GM21515 (cell line): Measurements from ENCODE around the gene IGF2.

Experiments used
- ATAC-seq: cut with Tn5 transposase; IDR thresholded peaks from one replicate; pipeline ENCODE4 v1.9.1; 2021; ENCODE audit not compliant: unreplicated experiment

Gene IGF2

DNA sequence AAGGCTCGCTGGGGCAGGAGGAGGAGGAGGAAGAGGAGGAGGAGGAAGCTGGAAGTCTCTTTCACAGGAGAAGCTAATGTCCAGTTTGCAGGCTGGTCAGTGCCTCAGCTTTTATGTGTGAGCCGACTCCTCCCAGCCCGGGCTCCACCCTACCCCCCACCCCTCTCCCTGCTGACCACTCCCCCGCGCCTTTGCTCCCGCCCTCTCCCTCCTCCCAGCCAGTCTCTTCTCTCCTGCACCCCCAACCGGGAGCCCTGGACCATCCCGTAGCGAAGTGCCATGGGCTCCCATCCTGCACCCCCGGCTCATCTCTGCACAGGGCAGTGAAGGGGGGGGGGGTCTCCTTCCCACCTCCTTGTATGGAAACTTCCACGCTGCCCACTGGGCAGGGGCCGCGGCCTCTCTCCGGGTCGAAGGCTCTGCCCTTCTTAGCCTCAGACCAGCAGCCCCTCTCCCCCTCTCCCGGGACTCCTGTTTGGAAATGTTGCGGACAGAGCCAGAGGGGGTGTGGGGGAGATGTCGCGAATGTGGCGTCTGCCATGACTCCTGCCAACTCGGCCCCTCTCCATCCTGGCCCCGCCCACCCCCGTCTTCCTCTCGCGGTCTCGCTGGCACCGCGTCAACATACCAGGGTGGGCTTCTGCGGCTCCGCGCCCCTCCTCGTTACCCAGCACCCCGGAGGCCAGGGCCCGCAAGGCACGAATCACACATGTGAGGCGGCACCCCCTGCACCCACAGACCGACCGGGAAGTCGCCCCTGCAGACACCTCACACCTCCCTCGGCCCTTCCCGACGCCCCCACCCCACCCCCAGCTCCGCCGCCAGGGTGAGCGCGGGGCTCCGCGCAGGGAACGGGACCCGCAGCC lies 1.8 kb downstream of the IGF2 start:
- no peak for ATAC-seq

DNA sequence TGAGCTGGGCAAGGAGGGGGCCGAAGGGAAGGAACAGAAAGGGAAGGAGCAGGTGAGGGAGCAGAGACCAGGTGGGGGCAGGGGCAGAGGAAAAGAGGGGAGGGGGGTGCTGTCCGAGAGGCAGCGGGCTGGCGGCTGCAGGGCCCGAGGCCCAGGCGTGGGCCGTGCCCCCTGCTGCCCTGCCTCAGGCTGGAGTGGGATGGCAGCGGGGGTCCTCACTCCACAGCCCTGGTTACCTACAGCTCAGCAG lies 2.3 kb downstream of the IGF2 start:
- no peak for ATAC-seq

DNA sequence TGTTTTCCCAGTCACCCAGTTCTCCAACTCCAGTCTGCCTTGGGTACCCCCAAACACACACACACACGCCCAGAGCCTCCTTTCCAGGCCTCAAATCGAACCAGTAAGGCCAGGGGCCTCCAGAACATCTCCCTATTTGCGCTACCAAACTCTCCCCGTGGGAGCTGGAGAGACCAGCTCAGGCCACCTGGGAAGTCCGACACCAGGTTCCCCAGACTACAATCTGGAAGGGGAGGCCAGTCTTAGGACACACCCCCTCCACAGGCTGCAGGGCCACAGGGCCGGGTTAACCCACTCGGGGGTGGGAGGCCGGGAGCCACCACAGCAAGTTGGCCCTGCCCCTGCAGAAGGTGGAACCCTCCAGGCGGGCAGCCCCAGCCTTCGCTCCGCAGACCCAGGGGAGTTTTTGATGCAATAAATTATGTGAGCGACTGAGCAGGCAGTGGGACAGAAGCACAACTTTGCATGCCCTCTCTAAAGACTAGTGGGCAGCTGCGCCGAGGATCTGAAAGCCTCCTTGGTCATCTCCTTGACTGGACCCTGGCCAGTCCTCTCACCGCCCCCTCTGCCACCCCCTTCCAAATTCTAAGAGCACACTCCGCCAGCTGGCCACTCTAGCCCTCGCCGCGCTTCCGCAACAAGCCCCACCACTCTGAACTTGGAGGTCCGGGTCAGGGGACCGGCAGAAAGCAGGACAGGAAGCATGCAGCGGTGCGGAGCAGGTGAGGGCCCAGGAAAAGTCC lies 2.8 kb downstream of the IGF2 start:
- ATAC-seq, result no peak

DNA sequence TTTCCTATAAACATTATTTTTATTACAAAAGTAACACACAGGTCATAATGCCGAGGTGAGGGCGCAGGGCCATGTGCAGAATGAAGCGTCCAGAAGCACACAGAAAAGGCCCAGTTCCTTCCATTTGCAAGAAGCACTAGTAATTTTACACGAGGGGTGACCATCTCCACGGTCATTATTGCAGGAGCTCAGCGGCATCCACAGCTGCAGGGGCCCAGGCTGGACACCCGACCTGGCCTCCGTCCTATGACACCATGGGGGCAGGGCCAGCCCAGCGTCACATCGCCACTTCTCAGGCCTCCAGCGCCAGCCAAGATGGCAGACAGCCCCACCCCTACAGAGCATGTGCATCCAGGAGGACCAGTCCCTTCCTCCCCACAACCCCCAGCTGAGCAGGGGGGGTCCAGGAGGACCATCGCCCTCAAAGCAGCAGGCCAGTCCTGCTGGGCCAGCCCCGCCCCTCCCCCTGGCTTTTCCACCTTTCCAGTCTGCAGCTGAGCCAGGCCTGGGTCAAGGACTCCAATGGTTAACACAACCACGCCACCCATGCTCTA lies 3.5 kb downstream of the IGF2 start:
- no peak for ATAC-seq

DNA sequence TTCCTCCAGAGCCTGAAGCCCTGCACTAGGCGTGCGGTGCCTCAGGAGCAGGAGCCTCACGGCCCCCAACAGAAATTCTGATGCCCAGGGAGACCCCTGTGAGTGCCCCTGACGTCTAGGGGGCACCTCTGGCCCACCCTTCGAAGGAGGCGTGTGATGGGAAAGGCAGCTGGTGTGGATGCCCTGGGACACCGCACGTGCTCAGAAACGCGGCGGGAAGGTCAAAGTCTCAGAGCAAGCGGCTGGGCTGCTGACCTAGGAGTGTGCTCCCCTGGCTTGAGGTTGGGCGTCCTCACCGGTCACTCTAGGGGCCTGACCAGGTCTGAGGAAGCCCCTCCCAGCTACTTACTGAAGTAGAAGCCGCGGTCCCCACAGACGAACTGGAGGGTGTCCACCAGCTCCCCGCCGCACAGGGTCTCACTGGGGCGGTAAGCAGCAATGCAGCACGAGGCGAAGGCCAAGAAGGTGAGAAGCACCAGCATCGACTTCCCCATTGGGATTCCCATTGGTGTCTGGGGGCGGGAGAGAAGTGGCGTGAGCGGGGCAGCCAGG lies 4.1 kb downstream of the IGF2 start:
- no peak for ATAC-seq

DNA sequence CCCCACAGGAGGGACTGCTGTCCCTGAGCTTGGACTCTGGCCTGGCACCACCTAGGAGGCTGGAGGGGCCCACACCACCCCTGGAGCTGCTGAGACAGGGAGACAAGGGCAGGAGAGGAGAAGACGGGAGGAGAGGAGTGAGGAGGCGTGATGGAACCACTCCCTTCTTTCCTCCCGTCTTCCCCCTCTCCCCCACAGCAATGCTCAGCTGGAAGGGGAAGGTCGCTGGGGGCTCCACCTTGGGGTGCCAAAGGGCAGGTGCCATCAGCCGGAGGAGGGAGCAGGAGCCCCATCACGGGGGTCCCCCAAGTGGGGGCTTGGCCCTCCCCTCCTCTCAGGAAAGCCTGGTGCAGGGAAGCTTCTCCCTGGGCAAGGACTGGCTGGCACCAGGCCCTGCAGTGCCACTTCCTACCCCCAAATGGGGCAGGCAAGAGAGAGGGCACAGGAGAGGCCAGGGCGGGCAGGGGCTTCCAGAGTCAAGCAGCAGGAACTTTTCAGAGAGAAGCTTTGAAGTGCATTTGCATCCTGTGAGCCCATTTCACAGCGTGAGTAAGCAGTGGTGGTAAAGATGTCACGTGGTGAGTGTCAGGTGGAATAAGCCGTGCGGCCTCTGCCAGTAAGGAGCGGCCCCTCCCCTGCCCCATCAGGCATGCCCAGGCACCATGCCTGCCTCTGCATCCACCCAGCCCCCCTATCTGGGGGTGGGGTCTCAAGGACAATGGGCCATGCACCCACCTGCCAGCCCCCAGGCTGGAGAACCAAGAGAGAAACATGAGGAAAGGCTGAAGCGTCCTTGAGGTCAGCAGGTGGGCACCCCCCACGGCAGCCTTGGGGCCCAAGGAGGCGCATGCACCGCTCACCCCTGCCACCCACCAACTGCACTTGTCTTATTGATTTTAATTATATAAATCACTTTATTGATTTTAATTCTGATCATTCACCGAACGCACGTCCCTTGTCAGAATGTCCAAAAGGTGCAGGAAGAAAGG lies 4.9 kb downstream of the IGF2 start:
- no peak for ATAC-seq

DNA sequence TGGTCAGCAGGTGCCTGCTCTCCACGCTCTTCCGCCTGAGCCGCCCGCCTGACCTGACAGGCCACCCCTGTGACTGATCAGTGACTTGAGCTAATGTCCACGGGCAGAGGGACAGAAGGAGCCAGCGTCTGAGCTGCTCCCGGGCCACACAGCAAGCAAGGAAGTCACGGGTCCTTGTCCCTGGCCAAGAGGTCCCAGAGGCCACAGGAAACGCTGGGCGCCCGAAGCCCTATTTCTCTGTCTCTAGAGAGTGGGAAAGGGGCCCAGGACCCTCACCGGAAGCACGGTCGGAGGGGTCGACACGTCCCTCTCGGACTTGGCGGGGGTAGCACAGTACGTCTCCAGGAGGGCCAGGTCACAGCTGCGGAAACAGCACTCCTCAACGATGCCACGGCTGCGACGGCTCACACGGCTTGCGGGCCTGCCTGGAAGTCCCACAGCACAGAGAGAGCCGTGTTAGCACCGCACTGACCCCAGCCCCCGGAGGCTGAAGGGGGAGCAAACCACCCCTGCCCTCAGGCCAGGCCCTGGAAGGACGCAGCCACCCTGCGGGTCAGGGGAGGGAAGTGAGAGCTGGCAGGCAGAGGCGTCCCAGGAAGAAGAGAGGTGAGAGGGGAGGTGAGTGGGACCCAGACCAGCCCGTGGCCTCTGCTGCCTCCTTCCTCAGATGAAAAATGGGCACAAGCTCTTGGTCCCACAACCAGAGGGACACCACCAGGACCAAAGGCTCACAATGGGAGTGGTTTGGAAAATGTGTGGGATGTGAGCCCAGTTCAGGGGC lies 5.8 kb downstream of the IGF2 start:
- ATAC-seq, result no peak

DNA sequence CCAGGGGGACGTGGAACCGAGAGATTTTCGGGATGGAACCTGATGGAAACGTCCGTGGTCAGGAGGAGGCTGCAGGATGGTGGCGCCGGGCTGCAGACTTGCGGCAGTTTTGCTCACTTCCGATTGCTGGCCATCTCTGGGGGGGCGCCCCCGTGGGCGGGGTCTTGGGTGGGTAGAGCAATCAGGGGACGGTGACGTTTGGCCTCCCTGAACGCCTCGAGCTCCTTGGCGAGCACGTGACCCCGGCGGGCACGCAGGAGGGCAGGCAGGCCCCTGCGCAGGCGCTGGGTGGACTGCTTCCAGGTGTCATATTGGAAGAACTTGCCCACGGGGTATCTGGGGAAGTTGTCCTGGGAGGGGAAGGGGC lies 6.3 kb downstream of the IGF2 start:
- ATAC-seq, result no peak

DNA sequence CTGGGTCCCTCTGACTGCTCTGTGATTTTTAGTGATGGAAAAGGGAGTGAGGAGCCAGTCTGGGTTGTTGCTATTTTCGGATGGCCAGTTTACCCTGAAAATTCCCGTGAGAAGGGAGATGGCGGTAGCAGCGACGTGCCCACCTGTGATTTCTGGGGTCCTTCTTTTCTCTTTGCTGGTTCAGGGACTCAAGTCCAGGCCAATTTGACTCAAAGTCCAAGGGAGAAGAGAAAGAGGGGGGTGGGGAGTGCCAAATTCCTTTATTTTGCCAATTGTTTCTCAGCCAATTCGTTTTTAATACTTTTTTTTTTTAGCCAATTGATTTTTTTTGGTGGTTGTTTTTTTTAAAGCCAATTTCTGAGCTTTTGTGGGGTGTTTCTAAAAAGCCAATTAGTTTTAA lies 6.9 kb downstream of the IGF2 start:
- no peak for ATAC-seq

DNA sequence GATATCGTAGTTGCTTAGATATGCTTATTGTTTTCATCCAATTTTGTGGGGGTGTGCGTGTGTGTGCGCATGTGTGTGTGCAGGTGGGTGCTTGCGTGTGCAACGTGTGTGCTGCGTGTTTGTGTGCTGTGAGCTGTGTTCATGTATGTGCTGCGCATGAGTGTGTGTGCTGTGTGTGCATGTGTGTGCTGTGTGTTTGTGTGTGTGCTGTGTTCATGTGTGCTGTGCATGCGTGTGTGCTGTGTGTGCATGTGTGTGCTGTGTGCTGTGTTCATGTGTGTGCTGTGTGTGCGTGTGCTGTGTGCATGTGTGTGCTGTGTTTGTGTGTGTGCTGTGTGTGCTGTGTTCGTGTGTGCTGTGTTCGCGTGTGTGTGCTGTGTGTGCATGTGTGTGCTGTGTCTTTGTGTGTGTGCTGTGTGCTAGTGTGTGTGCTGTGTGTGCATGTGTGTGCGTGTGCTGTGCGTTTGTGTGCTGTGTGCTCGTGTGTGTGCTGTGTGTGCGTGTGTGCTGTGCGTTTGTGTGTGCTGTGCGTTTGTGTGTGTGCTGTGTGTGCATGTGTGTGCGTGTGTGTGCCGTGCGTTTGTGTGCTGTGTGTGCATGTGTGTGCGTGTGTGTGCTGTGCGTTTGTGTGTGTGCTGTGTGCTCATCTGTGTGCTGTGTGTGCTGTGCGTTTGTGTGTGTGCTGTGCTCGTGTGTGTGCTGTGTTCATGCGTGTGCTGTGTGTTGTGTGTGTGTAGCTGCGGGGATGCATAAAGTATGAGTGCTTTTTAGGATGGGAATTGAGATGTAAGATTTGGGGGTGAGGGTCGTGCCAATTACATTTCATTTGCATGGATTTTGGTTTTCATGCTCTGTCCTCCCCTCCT lies 7.6 kb downstream of the IGF2 start:
- no peak for ATAC-seq

DNA sequence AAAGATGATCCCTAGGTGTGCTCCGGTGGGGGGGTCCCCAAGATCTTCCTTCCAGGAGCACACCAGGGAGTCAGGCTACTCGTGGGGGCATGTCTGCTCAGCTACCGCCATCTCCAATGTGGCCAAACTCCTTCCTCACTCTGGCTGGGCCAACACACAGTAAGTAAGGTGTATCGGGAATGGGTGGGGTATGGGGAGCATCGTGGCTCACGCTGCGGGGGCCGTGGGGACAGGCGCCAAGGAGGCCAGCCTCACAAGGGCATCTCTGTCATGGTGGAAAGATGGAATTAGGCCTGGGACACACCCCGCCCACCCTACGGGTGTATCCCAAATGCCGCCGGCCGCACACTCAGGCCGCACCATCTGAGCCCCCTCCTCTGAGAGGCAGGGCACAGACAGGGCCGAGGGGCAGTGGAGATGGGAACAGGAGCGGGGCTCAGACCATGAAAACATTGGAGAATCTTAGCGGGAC lies 8.3 kb downstream of the IGF2 start:
- no peak for ATAC-seq

DNA sequence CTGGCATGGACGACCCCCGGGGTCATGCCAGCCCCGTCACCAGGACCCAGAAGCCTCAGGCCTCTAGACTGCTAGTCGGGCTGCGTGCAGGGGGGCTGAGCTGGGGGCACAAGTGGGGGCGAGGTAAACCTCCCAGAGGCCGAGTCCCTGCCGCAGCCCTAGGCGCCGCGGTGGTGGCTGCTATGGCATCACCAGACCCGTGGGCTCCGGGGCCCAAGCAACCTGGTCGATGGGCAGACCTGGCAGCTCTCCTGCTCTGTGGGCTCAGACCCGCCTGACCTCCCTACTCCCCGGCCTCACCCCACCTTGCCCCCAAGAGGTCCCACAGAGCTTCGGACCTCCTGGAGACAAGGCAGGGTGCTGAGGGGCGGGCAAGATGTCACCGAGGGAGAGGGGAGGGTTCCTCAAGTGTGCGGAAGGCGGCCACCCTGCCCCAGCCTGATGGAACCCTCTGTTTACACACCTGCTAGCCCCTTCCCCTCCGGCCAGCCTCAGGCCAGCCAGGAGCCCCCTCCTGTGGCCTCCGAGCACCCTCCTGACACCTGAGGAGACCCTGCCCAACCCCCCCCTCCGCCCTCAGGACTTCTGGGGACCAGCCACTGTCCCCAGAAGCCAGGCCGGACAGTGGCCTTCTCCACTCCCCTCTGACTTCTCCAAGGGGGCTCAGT lies 9.4 kb downstream of the IGF2 start:
- ATAC-seq, result no peak

DNA sequence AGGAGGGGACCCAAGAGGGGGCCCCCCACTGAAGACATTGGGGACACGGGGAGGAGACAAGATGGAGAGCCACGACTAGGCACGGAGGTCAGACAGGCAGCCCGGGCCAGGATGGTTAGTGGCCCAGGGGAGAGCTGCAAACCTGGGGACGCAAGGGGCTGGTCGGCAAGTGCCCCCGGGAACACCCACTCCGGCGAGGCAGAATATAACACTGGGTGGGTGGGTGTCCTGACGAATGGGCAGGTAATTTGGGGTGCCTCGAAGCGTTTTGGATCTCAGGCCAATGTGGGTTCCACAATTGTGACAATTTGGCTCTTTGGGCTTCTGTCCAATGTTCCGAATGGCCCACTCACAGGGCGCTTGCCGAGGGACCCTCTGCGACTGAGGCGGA lies 9.9 kb downstream of the IGF2 start:
- ATAC-seq, result no peak

DNA sequence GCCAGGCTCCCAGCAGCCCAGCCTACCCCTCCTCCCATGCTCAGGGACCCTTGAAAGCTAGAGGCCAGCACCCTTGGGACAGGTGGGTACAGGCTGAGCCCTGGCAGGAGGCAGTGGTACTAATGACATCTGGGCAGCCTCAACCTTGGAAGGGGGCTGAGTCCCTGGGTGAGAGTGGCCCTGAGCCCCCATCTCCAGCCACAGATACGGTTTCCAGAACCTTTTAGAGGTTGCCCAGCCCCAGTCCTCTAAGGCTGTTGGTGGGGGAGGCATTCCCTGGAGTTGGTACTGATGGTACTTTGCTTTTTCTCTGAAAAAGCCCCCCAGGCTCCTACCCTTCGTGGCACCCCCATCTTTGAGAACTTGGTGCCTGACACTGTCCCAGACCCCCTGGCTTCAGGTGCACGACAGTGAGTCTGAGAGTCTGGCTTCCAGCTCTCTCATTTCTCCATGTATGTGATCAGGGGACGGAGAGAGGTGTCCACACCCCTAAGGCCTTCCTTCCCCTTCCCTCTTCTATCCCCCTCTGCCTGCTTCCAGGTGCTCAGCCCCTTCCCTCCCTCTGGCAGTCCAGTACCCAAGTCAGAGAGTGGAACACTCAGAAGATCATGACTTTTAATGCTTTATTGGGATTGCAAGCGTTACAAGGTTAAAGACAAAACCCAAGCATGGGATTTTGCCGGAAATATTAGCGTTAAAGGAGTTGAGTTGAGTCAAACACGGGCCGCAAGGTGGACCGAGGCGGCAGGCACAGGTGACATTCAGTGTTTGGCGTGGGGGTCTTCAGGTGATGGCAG lies 10.5 kb downstream of the IGF2 start:
- no peak for ATAC-seq

DNA sequence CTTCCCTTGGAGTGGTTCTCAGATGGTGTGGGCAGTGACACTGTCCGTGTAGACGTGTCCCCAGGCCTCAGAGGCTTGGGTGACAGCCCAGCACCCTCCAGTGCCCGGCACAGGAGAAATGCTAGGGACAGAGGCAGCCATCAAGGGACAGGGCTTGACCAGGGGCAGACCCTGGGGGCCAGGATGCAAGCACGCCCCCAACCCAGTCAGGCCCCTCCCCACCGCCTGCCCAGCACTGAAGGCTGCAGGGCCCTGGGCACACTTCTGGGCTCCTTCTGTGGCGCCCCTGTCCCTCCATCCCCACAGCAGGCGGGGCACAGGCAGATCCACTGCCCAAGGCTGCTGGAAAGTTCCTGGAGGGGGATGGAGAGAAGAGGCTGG lies 11.1 kb downstream of the IGF2 start:
- ATAC-seq, result no peak

DNA sequence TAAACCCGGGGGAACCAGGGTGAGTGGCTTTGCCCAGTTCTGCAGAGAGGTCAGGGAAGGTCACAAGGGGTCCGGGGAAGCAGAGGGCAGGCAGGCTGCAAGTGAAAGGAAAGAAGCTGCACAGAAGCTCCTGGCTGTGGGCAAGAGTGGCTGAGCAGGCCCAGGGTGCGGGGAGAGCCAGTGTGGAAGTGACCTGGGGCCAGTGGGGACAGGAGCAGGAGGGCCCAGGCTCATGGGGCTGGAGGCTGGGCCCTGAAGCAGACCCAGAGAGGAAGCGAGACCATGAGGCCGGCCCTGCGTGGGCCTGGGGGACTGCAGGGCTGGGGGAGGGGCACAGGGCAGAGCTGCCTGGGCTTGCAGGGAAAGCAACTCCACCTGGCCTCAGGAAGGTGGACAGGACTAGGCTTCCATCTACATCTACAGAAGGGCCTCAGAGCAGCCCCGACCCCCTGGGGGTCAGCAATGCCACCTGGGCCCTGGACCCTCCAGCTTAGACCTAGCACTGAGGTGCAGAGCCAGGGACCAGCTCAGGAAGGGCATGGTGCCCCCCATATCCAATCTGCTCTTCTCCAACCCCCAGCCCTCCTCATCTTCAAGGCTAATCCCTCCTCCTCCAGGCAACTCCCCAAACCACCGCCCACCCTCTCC lies 11.6 kb downstream of the IGF2 start:
- no peak for ATAC-seq

DNA sequence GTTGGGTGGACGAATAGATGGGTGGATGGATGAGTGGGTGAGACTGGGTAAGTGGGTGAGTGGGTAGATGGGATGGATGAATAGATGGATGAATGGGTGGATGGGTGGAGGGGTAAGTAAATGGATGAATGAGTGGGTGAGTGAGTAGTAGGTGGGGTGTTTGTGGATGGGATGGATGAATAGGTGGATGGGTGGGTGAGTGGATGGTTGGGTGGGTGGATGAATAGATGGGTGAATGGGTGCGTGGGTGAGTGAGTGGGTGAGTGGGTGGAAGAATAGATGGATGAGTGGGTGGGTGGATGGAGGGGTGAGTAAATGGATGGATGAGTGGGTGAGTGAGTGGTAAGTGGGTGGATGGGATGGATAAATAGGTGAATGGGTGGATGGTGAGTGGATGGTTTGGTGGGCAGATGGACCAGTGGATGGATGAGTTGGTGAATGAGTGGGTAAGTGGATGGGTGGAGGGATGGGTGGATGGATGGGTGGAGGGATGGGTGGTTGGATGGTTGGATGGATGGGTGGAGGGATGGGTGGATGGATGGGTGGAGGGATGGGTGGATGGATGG lies 12.6 kb downstream of the IGF2 start:
- no peak for ATAC-seq
